Trophoblast cell (in vitro differentiated cells and primary cell): Measurements from ENCODE around the gene GPR132.

Experiments
- DNase-seq, 2 donors: peaks; one replicate each; pipeline ENCODE4 v3.0.0-alpha.2; 2016
- H2AFZ ChIP-seq: 2 replicates; pipeline ENCODE4 v1.6.1; 2013; ENCODE audit warnings: low read length, moderate library complexity, mild to moderate bottlenecking; ENCODE audit not compliant: insufficient read depth, poor library complexity
- H2AK5ac ChIP-seq: 2 replicates; pipeline ENCODE4 v1.6.1; 2013; ENCODE audit warnings: mild to moderate bottlenecking, low read length
- H2BK120ac ChIP-seq: 2 replicates; pipeline ENCODE4 v1.6.1; 2013; ENCODE audit warnings: low read length, mild to moderate bottlenecking, moderate library complexity; ENCODE audit not compliant: insufficient read depth, poor library complexity
- H2BK12ac ChIP-seq: 2 replicates; pipeline ENCODE4 v1.6.1; 2013; ENCODE audit warnings: mild to moderate bottlenecking, low read length, moderate library complexity
- H2BK5ac ChIP-seq: 2 replicates; pipeline ENCODE4 v1.6.1; 2013; ENCODE audit warnings: low read length, low read depth, moderate library complexity, mild to moderate bottlenecking; ENCODE audit not compliant: poor library complexity
- H3K14ac ChIP-seq: 2 replicates; pipeline ENCODE4 v1.6.1; 2013; ENCODE audit warnings: mild to moderate bottlenecking, low read length
- H3K18ac ChIP-seq: 2 replicates; pipeline ENCODE4 v1.6.1; 2013; ENCODE audit warnings: mild to moderate bottlenecking, low read length
- H3K23ac ChIP-seq: 2 replicates; pipeline ENCODE4 v1.6.1; 2013; ENCODE audit warnings: low read length
- H3K27ac ChIP-seq: 2 replicates; pipeline ENCODE4 v1.5.1; 2013; ENCODE audit warnings: low read depth, mild to moderate bottlenecking, inconsistent platforms, low read length, moderate library complexity
- H3K27me3 ChIP-seq: 2 replicates; pipeline ENCODE4 v1.6.1; 2013; ENCODE audit warnings: inconsistent platforms, mild to moderate bottlenecking, low read length, moderate library complexity; ENCODE audit not compliant: insufficient read depth
- H3K36me3 ChIP-seq, 2 experiments: 1 replicate in 1 of 2; 2 replicates in 1 of 2; pipeline ENCODE4 v1.6.1; 2013; ENCODE audit warnings: low read length in 2 of 2, mild to moderate bottlenecking in 2 of 2, moderate library complexity in 1 of 2; ENCODE audit not compliant: insufficient read depth in 2 of 2, control insufficient read depth in 1 of 2
- H3K4ac ChIP-seq: 2 replicates; pipeline ENCODE4 v1.6.1; 2013; ENCODE audit warnings: low read depth, mild to moderate bottlenecking, low read length, moderate library complexity
- H3K4me1 ChIP-seq, 2 experiments: 1 replicate in 1 of 2; 2 replicates in 1 of 2; pipeline ENCODE4 v1.6.1; 2013; ENCODE audit warnings: low read length in 2 of 2, mild to moderate bottlenecking in 2 of 2, moderate library complexity in 1 of 2; ENCODE audit not compliant: insufficient read depth in 2 of 2, control insufficient read depth in 1 of 2
- H3K4me2 ChIP-seq: 2 replicates; pipeline ENCODE4 v1.6.1; 2013; ENCODE audit warnings: inconsistent platforms, mild to moderate bottlenecking, low read length, moderate library complexity
- H3K4me3 ChIP-seq: 2 replicates; pipeline ENCODE4 v1.5.1; 2013; ENCODE audit warnings: mild to moderate bottlenecking, low read depth, low read length, inconsistent platforms
- H3K79me1 ChIP-seq: one replicate; pipeline ENCODE4 v1.6.1; 2013; ENCODE audit warnings: low read length
- H3K79me2 ChIP-seq: 2 replicates; pipeline ENCODE4 v1.6.1; 2013; ENCODE audit warnings: low read length, mild to moderate bottlenecking; ENCODE audit not compliant: control insufficient read depth, insufficient read depth, poor library complexity
- H3K9ac ChIP-seq: 2 replicates; pipeline ENCODE4 v1.6.1; 2013; ENCODE audit warnings: mild to moderate bottlenecking, low read length
- H3K9me3 ChIP-seq: 2 replicates; pipeline ENCODE4 v1.6.1; 2013; ENCODE audit warnings: low read depth, mild to moderate bottlenecking, control low read depth, inconsistent platforms, low read length; ENCODE audit not compliant: insufficient read depth
- H4K12ac ChIP-seq: 2 replicates; pipeline ENCODE4 v1.6.1; 2013; ENCODE audit warnings: low read depth, mild to moderate bottlenecking, low read length, moderate library complexity
- H4K8ac ChIP-seq: 2 replicates; pipeline ENCODE4 v1.6.1; 2013; ENCODE audit warnings: low read depth, mild to moderate bottlenecking, low read length, moderate library complexity
- H4K91ac ChIP-seq: one replicate; pipeline ENCODE4 v1.6.1; 2013; ENCODE audit warnings: low read depth, mild to moderate bottlenecking, low read length, moderate library complexity
- WGBS: extraction: QIAGEN DNeasy Blood & Tissue Kit; methylation state at CpG from one replicate; pipeline ENCODE4 v1.1.7; 2013; ENCODE audit warnings: missing lambda C conversion rate; ENCODE audit not compliant: insufficient read length, insufficient coverage; ENCODE audit errors: extremely low coverage; 5-methylcytosine and 5-hydroxymethylcytosine counted together

The GPR132 gene

GRCh38 chr14:105072892-105073719, 7.9 kb upstream of the GPR132 start:
- H3K9me3 ChIP-seq, result peaks cover 6% of the 10 kb centered on the region
- no peak overlapping the region for H2AK5ac ChIP-seq
- H4K12ac ChIP-seq, result no peak overlapping the region
- no CpG with 5 or more reads among the region's 18 CpGs for WGBS
- no peak overlapping the region for H2BK5ac ChIP-seq
- no peak overlapping the region for H3K9ac ChIP-seq
- no peak overlapping the region for H3K18ac ChIP-seq
- H3K79me1 ChIP-seq, result no peaks in the 10 kb centered on the region
- DNase-seq, result no peak
- H3K23ac ChIP-seq, result no peak overlapping the region
- no peaks in the 10 kb centered on the region for H3K79me2 ChIP-seq
- no peak overlapping the region for H3K4ac ChIP-seq
- H3K27ac ChIP-seq, result no peak overlapping the region
- no peak overlapping the region for H2BK120ac ChIP-seq
- no peaks in the 10 kb centered on the region for H3K27me3 ChIP-seq
- H3K36me3 ChIP-seq, result no peaks in the 10 kb centered on the region
- H3K4me3 ChIP-seq, result no peak overlapping the region
- no peak overlapping the region for H3K14ac ChIP-seq
- H2AFZ ChIP-seq, result no peak overlapping the region
- no peak overlapping the region for H4K8ac ChIP-seq
- H4K91ac ChIP-seq, result no peak overlapping the region
- H2BK12ac ChIP-seq, result no peak overlapping the region
- H3K4me2 ChIP-seq, result no peak overlapping the region
- peaks cover 0 to 10% of the 10 kb centered on the region in 2 experiments for H3K4me1 ChIP-seq

GRCh38 chr14:105072381-105072861, 7.2 kb upstream of the GPR132 start:
- no peak overlapping the region for H4K91ac ChIP-seq
- no peaks in the 10 kb centered on the region for H3K79me1 ChIP-seq
- peaks cover 5 to 8% of the 10 kb centered on the region in 2 experiments for H3K4me1 ChIP-seq
- no peaks in the 10 kb centered on the region for H3K36me3 ChIP-seq
- H3K79me2 ChIP-seq, result no peaks in the 10 kb centered on the region
- H3K14ac ChIP-seq, result no peak overlapping the region
- no peak overlapping the region for H3K4me2 ChIP-seq
- H3K9me3 ChIP-seq, result peaks cover 6% of the 10 kb centered on the region
- H2BK12ac ChIP-seq, result no peak overlapping the region
- no peak overlapping the region for H4K8ac ChIP-seq
- no peaks in the 10 kb centered on the region for H3K27me3 ChIP-seq
- DNase-seq, result no peak
- H3K4ac ChIP-seq, result no peak overlapping the region
- H3K18ac ChIP-seq, result no peak overlapping the region
- H3K27ac ChIP-seq, result no peak overlapping the region
- no peak overlapping the region for H2AK5ac ChIP-seq
- H2BK5ac ChIP-seq, result no peak overlapping the region
- H3K23ac ChIP-seq, result no peak overlapping the region
- no peak overlapping the region for H4K12ac ChIP-seq
- H2AFZ ChIP-seq, result no peak overlapping the region
- H3K9ac ChIP-seq, result no peak overlapping the region
- no peak overlapping the region for H3K4me3 ChIP-seq
- H2BK120ac ChIP-seq, result no peak overlapping the region
- WGBS, result no CpG with 5 or more reads among the region's 11 CpGs

- no peak overlapping the region for H2BK5ac ChIP-seq
- WGBS, result no CpG with 5 or more reads among the region's 25 CpGs
- no peak overlapping the region for H3K9ac ChIP-seq
- no peak overlapping the region for H2BK120ac ChIP-seq
- H3K4ac ChIP-seq, result no peak overlapping the region
- H3K36me3 ChIP-seq, result no peaks in the 10 kb centered on the region
- H3K27ac ChIP-seq, result no peak overlapping the region
- peaks cover 6% of the 10 kb centered on the region for H3K9me3 ChIP-seq
- no peak overlapping the region for H3K4me2 ChIP-seq
- no peak overlapping the region for H3K18ac ChIP-seq
- no peaks in the 10 kb centered on the region for H3K79me1 ChIP-seq
- H4K8ac ChIP-seq, result no peak overlapping the region
- H3K79me2 ChIP-seq, result no peaks in the 10 kb centered on the region
- no peak overlapping the region for H4K12ac ChIP-seq
- no peak overlapping the region for H3K4me3 ChIP-seq
- no peak overlapping the region for H2AFZ ChIP-seq
- no peak overlapping the region for H3K14ac ChIP-seq
- H3K23ac ChIP-seq, result no peak overlapping the region
- H2BK12ac ChIP-seq, result no peak overlapping the region
- H4K91ac ChIP-seq, result no peak overlapping the region
- peaks cover 8 to 9% of the 10 kb centered on the region in 2 experiments for H3K4me1 ChIP-seq
- no peak for DNase-seq
- no peak overlapping the region for H2AK5ac ChIP-seq
- H3K27me3 ChIP-seq, result no peaks in the 10 kb centered on the region
Observed at GRCh38 chr14:105071942-105072341, 6.7 kb upstream of the GPR132 start.

- Histone ChIP-seq H3K27ac (no peak overlapping the region), H4K8ac (no peak overlapping the region), H2BK12ac (no peak overlapping the region), H3K36me3 (no peaks in the 10 kb centered on the region), H2AK5ac (no peak overlapping the region), H3K27me3 (no peaks in the 10 kb centered on the region), H4K91ac (no peak overlapping the region), H3K9me3 (peaks cover 6% of the 10 kb centered on the region), H3K4me2 (no peak overlapping the region), H3K23ac (no peak overlapping the region), H2AFZ (no peak overlapping the region), H3K9ac (no peak overlapping the region), H3K79me2 (no peaks in the 10 kb centered on the region), H2BK5ac (no peak overlapping the region), H3K79me1 (no peaks in the 10 kb centered on the region), H3K4me3 (no peak overlapping the region), H3K18ac (no peak overlapping the region), H4K12ac (no peak overlapping the region), H3K4ac (no peak overlapping the region), H2BK120ac (no peak overlapping the region), H3K4me1 (peaks cover 7 to 8% of the 10 kb centered on the region in 2 experiments), H3K14ac (no peak overlapping the region)
- DNase-seq, result no peak
- WGBS, result no CpG with 5 or more reads among the region's 15 CpGs
Observed at GRCh38 chr14:105071326-105071725, 6.1 kb upstream of the GPR132 start.
